HG03442 (cell line): ENCODE data around the gene THOC7.

Source experiments
- ATAC-seq: cut with Tn5 transposase; IDR thresholded peaks from one replicate; pipeline ENCODE4 v1.9.1; 2021; ENCODE audit warnings: mild to moderate bottlenecking, moderate library complexity; ENCODE audit not compliant: unreplicated experiment

The THOC7 gene

DNA sequence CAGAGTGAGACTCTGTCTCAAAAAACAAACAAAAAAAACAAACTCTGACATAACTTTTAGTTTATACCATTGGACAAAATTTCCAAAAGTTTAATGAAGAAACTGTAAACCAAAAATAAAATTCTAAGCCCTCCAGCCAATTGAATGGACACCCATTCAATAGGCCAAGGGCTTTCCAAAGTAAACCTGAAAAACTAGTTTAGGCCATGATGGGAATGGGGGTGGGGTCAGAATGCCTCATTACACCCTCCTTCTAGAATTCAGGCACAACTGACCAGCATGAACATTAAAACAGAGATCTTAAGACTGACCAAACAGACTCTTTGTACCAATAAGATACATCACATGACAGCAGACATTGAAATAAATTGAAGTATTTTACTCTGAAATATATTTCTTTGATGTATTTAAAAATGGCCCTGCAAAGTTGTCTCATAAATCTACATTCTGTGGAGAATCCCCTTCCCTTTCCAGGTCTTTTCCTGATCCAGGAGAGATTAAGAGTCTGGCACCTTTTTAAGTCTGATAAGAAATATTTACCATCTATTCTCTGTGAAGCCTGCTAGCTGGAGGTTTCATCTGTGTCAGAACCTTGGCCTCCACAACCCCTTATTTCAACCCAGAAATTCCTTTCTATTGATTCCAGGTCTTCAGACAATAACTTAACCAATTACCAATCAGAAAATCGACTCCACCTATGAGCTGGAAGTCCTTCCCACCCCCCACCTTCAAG, 15.7 kb downstream of the THOC7 start:
- no peak for ATAC-seq

DNA sequence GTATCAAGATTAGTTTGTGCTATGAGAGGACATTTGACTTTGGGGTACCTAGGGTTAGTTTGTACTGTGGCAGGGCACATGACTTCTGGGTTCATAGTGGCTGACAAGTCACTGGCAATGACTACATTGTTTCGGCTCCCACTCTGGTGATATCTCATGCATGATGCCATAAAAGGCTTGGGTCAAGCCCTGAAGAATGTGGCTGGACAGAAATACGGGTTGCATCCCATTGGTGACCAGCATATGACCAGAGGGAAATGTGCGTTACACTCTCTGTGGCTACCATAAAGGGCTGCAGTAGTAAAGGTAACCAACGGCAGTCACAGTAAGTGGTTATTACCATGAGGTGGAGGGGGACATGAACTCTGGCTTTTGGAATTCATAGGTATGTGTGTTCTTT, 18.4 kb downstream of the THOC7 start:
- ATAC-seq = no peak

DNA sequence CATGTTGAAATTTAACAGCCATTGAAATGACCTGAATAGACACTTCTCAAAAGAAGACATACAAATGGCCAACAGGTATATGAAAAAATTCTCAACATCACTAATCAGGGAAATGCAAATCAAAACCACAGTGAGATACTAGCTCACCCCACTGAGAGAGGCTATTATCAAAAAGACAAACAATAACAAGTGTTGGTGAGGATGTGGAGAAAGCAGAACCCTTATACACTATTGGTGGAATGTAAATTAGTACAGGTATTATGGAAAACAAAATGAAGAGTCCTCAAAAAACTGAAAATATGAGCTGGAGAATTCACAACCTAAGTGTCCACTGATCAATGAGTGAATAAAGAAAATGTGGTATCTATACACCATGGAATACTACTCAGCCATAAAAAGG, 21.5 kb downstream of the THOC7 start:
- no peak for ATAC-seq

DNA sequence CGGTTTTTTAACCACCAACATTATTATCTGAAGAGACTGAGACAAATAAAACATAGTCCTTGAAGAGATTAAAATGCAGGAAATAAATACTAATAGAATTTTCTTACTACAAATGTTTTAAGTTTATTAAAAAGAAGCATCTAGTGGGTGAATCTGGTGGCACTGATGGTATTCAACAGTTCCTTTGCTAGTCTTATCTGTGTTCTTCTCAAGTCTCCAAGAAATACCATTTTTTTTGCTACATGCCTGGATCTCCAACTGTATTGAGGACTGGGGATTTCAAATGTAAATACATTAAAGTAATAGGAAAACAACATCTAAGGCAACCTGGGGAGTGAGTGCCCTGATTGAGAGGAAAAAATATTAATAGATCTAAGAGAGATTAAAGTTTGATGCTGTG, 21.9 kb downstream of the THOC7 start:
- no peak for ATAC-seq

DNA sequence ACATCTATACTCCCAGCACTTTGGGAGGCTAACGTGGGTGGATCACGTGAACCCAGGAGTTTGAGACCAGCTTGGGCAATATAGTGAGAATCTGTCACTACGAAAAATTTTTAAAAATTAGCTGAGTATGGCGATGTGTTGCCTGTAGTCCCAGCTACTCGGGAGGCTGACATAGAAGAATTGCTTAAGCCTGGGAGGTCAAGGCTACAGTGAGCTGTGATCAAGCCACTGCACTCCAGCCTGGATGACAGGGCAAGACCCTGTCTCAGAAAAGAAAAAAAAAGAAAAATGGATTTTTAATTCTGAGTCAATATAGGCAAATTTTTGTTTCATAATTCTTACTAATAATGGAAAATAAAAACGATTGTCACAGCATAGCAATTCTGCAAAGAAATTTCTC, 31.2 kb downstream of the THOC7 start:
- ATAC-seq = no peak

DNA sequence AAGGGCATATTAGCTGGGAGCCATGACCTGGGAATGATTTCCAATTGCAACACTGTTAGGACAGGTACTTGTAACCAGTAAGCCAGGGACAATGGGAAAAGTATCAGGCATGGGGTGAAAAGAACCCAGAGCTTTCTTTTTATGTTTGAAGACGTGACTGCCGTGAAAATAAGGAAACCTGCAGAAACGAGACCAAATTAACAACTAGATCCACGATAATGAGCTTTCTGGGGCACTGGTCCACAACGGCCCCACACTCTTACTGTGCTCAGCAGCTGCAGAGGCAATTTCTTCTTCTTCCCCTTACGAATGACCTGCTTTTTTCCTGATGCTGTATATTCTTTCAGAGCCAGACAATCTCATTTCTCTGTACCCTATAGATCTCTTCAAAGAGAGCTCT, 33.1 kb downstream of the THOC7 start:
- no peak for ATAC-seq

DNA sequence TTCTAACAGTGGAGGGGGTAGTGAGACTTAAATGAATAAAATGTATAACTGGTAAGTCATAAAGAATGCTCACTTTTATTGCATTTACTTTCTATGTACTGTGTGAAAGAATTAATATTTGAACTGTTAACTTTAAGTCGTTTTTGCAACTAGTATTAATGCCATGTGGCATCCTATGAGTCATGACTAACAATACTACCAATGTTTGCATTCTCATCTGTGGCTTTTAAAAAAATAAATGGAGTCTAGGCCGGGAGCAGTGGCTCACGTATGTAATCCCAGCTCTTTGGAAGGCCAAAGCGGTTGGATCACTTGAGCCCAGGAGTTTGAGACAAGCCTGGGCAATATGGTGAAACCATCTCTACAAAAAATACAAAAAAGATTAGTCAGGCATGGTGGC, 39.3 kb downstream of the THOC7 start:
- no peak for ATAC-seq

DNA sequence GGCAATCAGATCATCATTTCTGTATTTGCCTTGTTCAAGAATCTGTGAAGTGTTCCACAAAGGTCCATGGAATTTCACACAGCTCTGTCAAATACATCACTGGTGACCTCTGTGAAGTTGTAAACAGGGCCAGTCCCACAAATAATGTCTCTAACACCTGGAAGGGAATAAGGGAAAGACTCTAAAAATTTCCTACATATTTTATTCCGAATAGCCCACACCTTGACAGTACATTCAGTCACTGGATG, 44.5 kb downstream of the THOC7 start, which contains the start of gene C3orf49:
Gene C3orf49, plus strand, starts transcription at position 149 of the 248 bp plus-strand sequence. CDS start 173 bp downstream, outside the sequence.
- ATAC-seq = no peak

DNA sequence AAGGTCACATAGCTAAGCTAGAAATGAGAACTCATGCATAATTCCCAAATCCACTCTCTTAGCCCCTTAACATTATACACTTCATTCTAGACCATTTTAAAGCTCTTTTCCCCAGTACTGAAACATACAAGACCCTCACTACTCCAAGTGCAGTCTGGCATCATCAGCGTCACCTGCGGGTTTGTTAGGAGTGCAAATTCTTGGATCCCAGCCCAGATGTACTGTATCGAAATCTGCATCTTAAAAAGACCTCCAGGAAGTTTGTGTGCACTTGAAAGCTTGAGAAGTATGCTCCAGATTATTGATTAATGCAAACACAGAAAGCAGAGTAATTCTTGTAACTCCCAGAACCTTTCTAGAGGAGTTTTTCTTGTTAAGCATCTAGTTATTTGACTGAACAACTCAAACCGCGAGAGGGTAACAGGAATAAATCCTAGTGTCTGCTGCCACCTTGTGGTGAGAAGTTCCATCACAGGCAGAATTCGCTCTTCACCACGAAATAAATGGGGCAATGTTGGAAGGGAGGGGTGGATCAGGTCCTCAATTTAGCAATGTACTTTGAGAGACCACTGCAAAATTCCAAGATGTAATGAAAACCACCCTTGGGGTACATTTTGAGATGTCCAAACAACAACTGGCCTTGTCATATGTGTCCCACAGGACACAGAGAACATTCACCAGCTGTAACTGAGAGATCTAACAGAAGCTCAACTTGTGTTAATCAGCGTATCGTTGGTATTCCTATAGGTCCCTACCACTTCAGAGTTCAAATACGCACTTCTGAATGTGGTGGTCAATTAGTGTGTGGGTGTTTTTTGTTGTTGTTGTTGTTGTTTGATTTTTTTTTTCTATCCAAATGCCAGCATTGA, 45.1 kb downstream of the THOC7 start:
- ATAC-seq = peak; percentile 84

DNA sequence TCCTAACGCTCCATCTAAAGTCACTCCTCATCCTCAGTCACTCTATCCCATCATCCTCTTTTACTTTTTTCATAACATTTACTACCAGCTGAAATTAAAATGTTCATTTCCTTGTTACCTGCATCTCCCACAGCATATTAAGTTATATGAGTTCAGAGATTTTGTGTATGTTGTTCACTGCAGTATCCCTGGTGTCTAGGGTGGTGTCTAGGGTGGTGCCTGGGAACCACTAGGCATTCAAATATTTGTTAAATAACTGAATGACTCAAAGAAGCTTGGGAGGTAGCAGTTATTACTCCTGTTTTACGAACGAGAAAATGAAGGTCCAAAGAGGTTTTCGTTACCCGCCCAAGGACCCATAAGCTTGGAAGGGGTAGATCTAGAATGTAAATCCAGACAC, 46.4 kb downstream of the THOC7 start:
- ATAC-seq = no peak

DNA sequence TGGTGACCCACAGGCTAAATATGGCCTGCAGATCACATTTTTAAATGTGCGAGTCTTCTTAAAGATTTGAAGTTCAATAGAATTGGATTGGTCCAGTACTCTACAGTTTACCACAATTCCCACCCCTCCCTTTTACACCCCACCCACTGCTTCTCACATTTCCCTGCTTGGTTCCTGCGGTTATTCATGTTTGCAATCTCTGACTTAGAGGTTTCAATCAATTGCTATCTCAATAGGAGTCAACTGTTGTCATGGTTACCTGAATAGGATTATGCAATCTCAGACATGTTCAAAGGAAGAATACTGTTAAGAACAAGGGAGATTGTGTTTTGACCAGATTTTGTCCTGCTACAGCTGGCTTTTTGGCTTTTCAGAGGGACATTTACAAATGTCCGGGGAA, 49.4 kb downstream of the THOC7 start:
- no peak for ATAC-seq

DNA sequence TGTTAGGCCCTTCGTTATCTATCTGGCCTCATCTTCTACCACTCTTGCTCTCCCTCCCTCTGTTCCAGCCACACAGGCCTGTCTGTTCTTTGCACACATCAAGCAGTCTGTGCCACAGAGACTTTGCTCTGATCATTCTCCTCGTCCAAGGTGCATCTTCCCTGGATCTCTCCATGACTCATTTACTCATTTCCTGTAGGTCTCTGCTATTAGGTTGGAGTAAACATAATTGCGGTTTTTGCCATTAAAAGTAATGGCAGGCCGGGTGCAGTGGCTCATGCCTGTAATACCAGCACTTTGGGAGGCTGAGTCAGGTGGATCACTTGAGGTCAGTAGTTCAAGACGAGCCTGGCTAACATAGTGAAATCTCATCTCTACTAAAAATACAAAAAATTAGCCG, 54.0 kb downstream of the THOC7 start:
- ATAC-seq = no peak

DNA sequence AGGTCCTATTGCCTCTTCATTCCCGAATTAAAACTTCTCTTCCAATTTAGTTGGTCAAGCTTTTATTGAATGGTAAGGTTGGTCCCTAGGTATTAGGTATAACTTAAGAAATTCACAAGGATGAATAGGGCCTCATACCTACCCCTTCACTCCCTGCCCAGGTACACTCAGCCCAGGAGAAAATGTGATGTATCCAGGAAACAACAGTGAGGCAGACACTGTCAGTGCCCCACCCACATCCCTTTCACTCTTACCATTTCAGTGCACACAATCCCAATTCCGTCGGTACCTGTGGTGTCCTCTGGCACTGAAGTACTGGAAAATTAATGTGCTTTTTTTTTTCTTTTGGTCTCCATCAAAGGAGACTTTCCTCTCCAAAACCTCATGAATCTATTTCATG, 55.0 kb downstream of the THOC7 start:
- ATAC-seq = no peak

DNA sequence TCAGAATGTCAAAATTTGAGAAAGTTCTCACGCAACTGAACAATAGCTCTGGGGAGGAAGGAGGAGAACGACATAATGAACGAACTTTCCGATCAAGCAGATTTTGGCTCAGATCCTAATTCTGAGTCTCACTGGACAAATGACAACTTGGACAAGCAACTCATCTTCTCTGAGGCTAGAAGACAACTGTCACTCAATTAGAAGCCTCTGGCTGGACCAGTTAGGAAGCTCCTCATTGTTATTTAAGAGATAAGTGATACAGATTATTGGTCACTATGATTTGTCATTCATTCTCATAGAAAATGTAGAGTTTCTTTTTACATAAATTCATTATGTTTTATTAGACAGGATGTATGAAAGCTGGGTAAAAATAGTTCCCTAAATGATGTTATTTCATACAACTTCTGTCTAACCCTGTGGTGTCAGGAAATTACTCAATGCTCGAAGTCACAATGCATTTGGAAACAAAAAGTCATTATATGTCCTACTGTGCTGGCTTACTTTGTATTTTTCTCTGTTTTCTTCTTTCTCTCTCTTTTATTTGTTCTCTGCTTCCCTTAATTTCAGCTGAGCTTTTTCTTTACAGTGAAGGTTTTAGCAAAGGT, 55.5 kb downstream of the THOC7 start:
- no peak for ATAC-seq

DNA sequence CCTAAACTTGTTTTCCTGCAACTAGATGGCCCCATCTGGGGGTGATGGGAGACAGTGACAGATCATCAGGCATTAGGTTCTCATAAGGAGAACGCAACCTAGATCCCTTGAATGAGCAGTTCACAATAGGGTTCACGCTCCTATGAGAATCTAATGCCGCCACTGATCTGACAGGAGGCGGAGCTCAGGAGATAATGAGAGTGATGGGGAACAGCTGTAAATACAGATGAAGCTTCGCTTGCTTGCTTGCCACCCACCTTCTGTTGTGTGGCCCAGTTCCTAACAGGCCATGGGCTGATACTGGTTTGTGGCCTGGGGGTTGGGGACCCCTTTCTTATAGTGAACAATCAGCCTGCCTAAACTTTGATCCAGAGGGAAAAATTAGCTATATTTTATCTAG, 59.7 kb downstream of the THOC7 start:
- no peak for ATAC-seq

DNA sequence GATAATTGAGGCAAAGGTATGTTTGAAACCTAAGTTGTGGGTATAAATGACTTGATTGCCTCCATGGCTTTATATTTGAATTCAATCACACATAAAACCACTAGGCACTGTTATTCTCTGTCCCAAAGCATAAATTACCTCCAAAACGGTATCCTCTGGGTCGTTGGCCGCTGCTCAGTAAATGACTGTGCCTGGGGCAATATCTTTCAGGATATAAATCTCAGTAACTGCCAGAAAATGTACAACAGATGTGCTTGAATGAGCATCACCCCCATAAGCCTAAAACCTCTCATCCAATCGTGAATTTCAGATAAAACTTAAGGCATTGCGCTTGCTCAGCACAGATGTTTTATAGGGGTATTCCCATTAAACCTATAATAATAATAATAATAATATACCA, 63.5 kb downstream of the THOC7 start:
- no peak for ATAC-seq

DNA sequence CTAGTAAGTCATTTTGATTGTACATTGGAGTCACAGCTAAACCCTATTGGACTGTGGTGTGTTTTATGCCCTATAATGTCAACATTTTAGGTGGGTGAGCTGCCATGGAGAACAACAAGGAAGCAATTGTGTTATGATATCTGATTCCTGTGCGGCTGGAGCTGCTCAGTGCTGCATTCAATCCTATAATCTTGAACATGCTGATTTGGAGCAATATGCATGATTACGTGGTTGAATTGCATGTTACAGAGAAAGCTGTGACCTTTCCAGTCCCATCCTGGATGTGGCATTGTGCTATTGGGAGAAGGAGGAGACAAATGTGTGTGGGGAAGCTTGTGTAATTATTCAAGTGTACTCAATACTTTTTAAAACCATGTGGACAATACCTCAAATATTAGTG, 64.7 kb downstream of the THOC7 start:
- ATAC-seq = no peak

DNA sequence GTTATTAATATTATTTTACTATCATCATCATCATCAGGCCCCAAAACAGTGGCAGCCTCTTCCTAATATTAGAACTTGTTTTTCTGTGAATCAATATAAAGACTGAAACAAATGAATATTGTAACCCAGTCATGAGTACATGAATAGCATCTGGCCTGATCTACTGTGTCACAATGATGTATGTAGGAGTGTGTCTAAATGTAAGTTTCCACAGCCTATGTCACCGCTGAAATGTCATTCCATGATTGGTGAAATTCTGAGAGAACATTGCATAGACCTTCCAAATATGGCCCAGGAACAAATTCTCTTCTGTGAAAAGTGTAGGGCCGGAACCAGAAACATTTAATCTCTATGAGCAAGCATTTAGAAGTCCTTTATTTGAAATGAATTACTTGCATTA, 65.1 kb downstream of the THOC7 start:
- no peak for ATAC-seq

DNA sequence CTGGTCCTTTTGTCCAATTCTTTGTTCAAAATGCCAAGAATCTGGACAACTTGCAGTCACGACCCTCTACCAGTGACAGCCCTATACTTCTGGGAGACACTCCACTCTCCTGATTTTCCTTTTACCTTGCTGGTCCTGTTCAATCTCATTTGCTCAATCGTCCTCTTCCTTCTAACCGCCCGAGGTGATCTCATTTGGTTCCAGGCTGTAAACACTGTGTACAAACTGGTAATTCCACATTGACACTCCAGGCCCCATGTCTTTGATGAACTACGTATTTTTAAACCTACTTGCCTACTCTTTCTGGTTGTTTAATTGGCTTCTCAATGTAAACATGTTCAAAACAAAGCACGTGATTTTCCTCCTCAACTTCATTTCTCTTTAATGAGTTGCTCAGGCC, 68.2 kb downstream of the THOC7 start:
- ATAC-seq = no peak

DNA sequence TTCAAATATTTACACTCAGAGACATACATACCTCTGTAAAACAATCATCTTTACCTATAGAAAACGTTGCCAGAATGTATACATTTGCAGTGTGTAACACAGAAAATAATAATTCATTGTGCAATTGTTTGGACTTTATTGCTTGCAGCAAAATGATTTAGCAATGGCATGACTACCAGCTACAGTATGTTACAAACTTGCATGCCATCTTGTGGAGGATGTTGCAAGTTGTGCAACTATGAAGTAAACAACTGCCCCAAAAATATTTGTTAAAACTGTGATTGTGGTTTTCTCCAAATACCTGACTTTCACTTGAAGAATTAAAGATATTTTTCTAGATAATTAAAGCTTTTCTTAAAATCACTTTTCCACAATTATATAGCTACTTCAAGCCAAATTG, 71.6 kb downstream of the THOC7 start:
- ATAC-seq = no peak
